Astrocyte (in vitro differentiated cells and primary cell): Measurements from ENCODE around the gene SUOX. TPM values are rescaled to one million over a fixed set of nuclear protein-coding genes. Genes with fewer than 3 reads are reported as not detected.

Experiments
- DNase-seq: peaks from one replicate; pipeline ENCODE4 v3.0.0-alpha.2; 2010; ENCODE audit warnings: low read depth
- FAIRE-seq: peaks from 2 replicates; lab custom pipeline; 2011; peaks lifted over from hg19 to GRCh38; lab: Jason Lieb, UNC
- H2AFZ ChIP-seq: 2 replicates; pipeline ENCODE4 v1.6.0; 2012; ENCODE audit warnings: low read depth, low read length, inconsistent platforms
- H3K27ac ChIP-seq: 2 replicates; pipeline ENCODE4 v1.5.1; 2011; ENCODE audit warnings: low read depth, low read length, inconsistent platforms
- H3K27me3 ChIP-seq: 2 replicates; pipeline ENCODE4 v1.6.0; 2011; ENCODE audit warnings: low read length, inconsistent platforms; ENCODE audit not compliant: insufficient read depth
- H3K36me3 ChIP-seq: 2 replicates; pipeline ENCODE4 v1.5.1; 2011; ENCODE audit warnings: low read length, inconsistent platforms; ENCODE audit not compliant: insufficient read depth
- H3K4me1 ChIP-seq: 2 replicates; pipeline ENCODE4 v1.5.1; 2011; ENCODE audit warnings: low read length, inconsistent platforms; ENCODE audit not compliant: insufficient read depth
- H3K4me2 ChIP-seq: 2 replicates; pipeline ENCODE4 v1.6.0; 2012; ENCODE audit warnings: low read length, inconsistent platforms
- H3K4me3 ChIP-seq: 2 replicates; pipeline ENCODE4 v1.5.1; 2011; ENCODE audit warnings: low read depth, mild to moderate bottlenecking, low read length, inconsistent platforms; ENCODE audit not compliant: insufficient read depth
- H3K79me2 ChIP-seq: 2 replicates; pipeline ENCODE4 v1.6.0; 2012; ENCODE audit warnings: mild to moderate bottlenecking, low read length, inconsistent platforms; ENCODE audit not compliant: insufficient read depth
- H3K9ac ChIP-seq: 2 replicates; pipeline ENCODE4 v1.6.0; 2012; ENCODE audit warnings: mild to moderate bottlenecking, low read length, inconsistent platforms
- H3K9me3 ChIP-seq: 2 replicates; pipeline ENCODE4 v1.5.1; 2012; ENCODE audit warnings: low read depth, mild to moderate bottlenecking, low read length, inconsistent platforms; ENCODE audit not compliant: insufficient read depth
- H4K20me1 ChIP-seq: 2 replicates; pipeline ENCODE4 v1.6.0; 2012; ENCODE audit warnings: low read length, inconsistent platforms; ENCODE audit not compliant: insufficient read depth
- H3K27ac Mint-ChIP-seq: one replicate; pipeline ENCODE4 v1.8.0; 2021; ENCODE audit warnings: mild to moderate bottlenecking, mixed read lengths; ENCODE audit not compliant: unreplicated experiment
- H3K27me3 Mint-ChIP-seq: one replicate; pipeline ENCODE4 v1.8.0; 2021; ENCODE audit warnings: low read depth, mixed read lengths; ENCODE audit not compliant: unreplicated experiment
- H3K36me3 Mint-ChIP-seq: one replicate; pipeline ENCODE4 v1.8.0; 2021; ENCODE audit warnings: low read depth, mixed read lengths; ENCODE audit not compliant: unreplicated experiment
- H3K4me1 Mint-ChIP-seq: one replicate; pipeline ENCODE4 v1.8.0; 2021; ENCODE audit warnings: low read depth, mixed read lengths; ENCODE audit not compliant: unreplicated experiment
- H3K4me3 Mint-ChIP-seq: one replicate; pipeline ENCODE4 v1.8.0; 2021; ENCODE audit warnings: mild to moderate bottlenecking, moderate library complexity, mixed read lengths; ENCODE audit not compliant: unreplicated experiment
- H3K9me3 Mint-ChIP-seq: one replicate; pipeline ENCODE4 v1.8.0; 2021; ENCODE audit warnings: mild to moderate bottlenecking, mixed read lengths; ENCODE audit not compliant: unreplicated experiment
- CTCF ChIP-seq: IDR thresholded peaks from 2 replicates; pipeline ENCODE4 v1.5.1; 2011; ENCODE audit warnings: low read depth, mild to moderate bottlenecking, inconsistent platforms, low read length, moderate library complexity; ENCODE audit not compliant: insufficient read depth
- EZH2 ChIP-seq: IDR thresholded peaks from 2 replicates; pipeline ENCODE4 v1.6.1; 2012; ENCODE audit warnings: mild to moderate bottlenecking, low read length, inconsistent platforms; ENCODE audit not compliant: insufficient read depth
- total RNA-seq: library from RNA; stranded (reverse); gene quantifications from 2 replicates; pipeline ENCODE4 v1.2.1, GENCODE V29; 2021

The SUOX gene
- total RNA-seq, 1 donor from 2014 or later, result 14.3 TPM

- Mint-ChIP-seq H3K27ac (no peak overlapping the region), H3K4me1 (peaks cover 5% of the 10 kb centered on the region), H3K4me3 (peak overlapping the region; percentile 21), H3K9me3 (no peaks in the 10 kb centered on the region), H3K27me3 (no peaks in the 10 kb centered on the region), H3K36me3 (peaks cover 31% of the 10 kb centered on the region)
- H3K9me3 ChIP-seq, result no peaks in the 10 kb centered on the region
- H3K36me3 ChIP-seq, result peaks cover 7% of the 10 kb centered on the region
- no peak overlapping the region for H3K4me3 ChIP-seq
- H3K79me2 ChIP-seq, result no peaks in the 10 kb centered on the region
- peak; percentile 64 for FAIRE-seq
- TF ChIP-seq CTCF, result peak; percentile 82
- no peak for TF ChIP-seq EZH2
- peaks cover 5% of the 10 kb centered on the region for H3K4me1 ChIP-seq
- H3K9ac ChIP-seq, result peak overlapping the region; percentile 2
- H4K20me1 ChIP-seq, result no peaks in the 10 kb centered on the region
- H3K4me2 ChIP-seq, result peak overlapping the region; percentile 0
- no peak overlapping the region for H3K27ac ChIP-seq
- peak overlapping the region; percentile 6 for H2AFZ ChIP-seq
- peak; percentile 42 for DNase-seq
- no peaks in the 10 kb centered on the region for H3K27me3 ChIP-seq
These were observed 32.7 kb downstream of the SUOX start for GRCh38 chr12:56029666-56030293.

- Histone ChIP-seq H3K79me2 (no peaks in the 10 kb centered on the region), H3K4me1 (peaks cover 5% of the 10 kb centered on the region), H3K9ac (no peak overlapping the region), H4K20me1 (no peaks in the 10 kb centered on the region), H3K36me3 (peaks cover 4% of the 10 kb centered on the region), H3K4me3 (no peak overlapping the region), H3K4me2 (no peak overlapping the region), H3K27ac (no peak overlapping the region), H3K9me3 (no peaks in the 10 kb centered on the region), H3K27me3 (no peaks in the 10 kb centered on the region), H2AFZ (no peak overlapping the region)
- TF ChIP-seq EZH2, result no peak
- no peak for TF ChIP-seq CTCF
- H3K4me3 Mint-ChIP-seq, result no peak overlapping the region
- DNase-seq (no peak), FAIRE-seq (no peak)
- H3K9me3 Mint-ChIP-seq, result no peaks in the 10 kb centered on the region
- H3K36me3 Mint-ChIP-seq, result peaks cover 28% of the 10 kb centered on the region
- peaks cover 5% of the 10 kb centered on the region for H3K4me1 Mint-ChIP-seq
- H3K27me3 Mint-ChIP-seq, result no peaks in the 10 kb centered on the region
- H3K27ac Mint-ChIP-seq, result no peak overlapping the region
These were observed 34.9 kb downstream of the SUOX start for GRCh38 chr12:56031987-56032386.
